Stimulated activated CD4-positive, alpha-beta T cell treated with anti-CD3 and anti-CD28 coated beads, TNF-alpha, amount 100 ng/mL, for 24 hours (primary cell): ENCODE measurements around the gene PLXDC1.
"Not testable (repeated sequence)": the region's sequence is repeated elsewhere in the genome, so short reads cannot be mapped to it uniquely, and the experiment has no call there.

Experiments
- DNase-seq, 3 experiments: peaks; one replicate each; pipeline ENCODE4 v3.0.0-alpha.2; 2020; ENCODE audit warnings: low read depth in 3 of 3

Gene PLXDC1

DNA sequence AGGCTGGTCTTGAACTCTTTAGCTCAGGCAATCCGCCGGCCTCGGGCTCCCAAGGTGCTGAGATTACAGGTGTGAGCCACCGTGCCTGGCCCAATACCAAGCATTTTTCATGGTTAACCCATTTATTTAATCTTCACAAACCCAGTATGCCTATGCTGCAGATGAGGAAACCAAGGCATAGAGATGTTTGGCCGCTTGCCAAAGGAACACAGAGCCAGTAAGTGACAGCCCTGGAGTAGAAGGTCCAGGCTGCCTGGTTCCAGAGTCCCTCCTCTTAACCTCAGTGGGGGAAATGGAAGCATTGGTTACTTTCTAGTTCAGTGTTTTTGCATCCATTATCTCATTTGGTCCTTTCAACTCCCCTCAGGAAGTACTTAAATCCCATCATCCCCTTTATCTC lies 29.9 kb upstream of the PLXDC1 start:
- no peak for DNase-seq

- DNase-seq, result no peak
These were observed 27.1 kb upstream of the PLXDC1 start for GRCh38 chr17:39178536-39178935.

DNA sequence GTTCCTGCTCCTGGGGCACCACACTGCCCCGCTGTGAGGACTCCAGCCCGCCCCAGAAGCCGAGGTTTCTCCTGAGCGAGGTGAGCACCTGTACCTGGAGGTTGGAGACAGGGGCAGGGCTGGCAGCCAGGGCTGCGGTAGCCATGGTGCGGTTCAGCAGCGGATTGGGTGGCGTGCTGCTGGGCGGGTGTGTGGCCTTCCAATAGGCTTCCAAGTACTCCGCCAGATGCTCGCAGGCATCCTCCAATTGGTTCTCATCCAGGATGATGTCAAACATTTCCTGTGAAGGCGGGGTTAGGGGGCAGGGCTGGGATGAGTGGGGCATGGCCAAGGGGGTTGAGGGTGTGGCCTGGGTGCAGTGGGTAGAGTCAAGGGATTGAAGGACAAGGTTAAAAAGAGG lies 25.8 kb upstream of the PLXDC1 start:
- no peak for DNase-seq

- no peak for DNase-seq
These were observed 24.3 kb upstream of the PLXDC1 start for GRCh38 chr17:39175695-39176093.

- peak; percentile 55 to 73 (median 57) for DNase-seq
These were observed 23.7 kb upstream of the PLXDC1 start for GRCh38 chr17:39174920-39175694.

- DNase-seq, result no peak
These were observed 22.3 kb upstream of the PLXDC1 start for GRCh38 chr17:39173526-39174274.

GRCh38 chr17:39173080-39173479 lies 21.6 kb upstream of the PLXDC1 start:
- DNase-seq, result no peak

- no peak for DNase-seq
These were observed 20.5 kb upstream of the PLXDC1 start for GRCh38 chr17:39171933-39172332.

DNA sequence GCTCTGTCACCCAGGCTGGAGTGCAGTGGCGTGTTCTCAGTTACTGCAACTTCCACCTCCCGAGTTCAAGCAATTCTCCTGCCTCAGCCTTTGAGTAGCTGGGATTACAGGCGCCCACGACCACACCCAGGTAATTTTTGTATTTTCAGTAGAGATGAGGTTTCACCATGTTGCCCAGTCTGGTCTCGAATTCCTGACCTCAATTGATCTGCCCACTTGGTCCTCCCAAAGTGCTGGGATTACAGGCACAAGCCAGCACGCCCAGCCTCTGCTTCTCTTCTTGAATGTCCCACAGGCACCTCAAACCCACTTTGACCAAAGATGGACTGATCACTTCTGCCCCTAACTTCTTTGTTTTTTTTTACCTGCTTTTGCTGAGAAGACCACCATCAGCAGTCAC lies 19.1 kb upstream of the PLXDC1 start:
- no peak for DNase-seq

DNA sequence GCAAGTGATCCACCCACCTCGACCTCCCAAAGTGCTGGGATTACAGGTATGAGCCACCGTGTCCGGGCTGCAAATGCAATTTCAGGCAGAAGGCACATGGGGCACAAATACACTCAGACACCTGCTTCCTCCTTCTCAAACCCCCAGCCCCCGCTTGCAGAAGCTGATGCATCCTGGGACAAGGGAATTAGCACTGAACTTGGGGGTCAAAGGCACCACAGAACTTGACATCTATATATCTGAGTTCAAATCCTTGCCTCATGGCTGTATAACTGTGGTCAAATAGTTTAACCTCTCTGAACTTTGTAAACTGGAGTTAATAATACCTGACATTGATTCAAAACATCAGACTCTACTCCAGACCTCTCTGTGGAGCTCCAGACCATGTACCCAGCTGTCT lies 18.7 kb upstream of the PLXDC1 start:
- DNase-seq, result no peak

DNA sequence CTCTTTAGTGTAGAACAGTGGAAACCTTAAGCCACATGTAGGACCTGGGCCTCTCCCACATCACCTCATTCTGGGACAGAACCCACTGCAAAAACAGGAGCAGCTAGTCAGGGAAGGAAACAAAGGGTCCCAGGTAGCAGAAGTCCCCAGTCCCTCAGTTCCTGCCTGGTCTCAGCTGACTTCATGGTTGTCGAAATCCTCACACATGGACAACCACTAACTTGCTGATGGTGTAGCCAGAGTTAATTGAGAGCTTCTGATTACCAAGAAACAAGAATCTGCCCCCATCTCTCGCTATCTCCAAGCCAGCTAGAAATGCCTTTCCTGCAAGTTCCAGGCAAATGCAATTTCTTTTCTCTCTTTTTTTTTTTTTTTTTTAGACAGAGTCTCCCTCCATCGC lies 18.1 kb upstream of the PLXDC1 start:
- no peak for DNase-seq

DNA sequence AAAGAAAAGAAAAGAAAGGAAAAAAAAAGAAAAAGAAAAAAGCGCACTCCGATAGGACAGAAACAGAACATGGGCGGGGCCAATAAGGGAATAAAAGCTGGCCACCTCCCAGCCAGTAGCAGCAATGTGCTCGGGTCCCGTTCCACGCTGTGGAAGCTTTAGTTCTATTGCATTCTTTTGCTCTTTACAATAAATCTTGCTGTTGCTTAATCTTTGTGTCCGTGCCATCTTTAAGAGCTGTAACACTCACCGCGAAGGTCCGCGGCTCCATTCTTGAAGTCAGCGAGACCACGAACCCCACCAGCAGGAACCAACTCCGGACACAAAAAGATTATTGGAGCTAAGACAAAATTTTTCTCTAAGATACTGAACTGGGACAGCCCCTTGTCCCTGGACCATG lies 17.7 kb upstream of the PLXDC1 start:
- no peak for DNase-seq

- DNase-seq, result not testable (repeated sequence)
These were observed 17.1 kb upstream of the PLXDC1 start for GRCh38 chr17:39168503-39168902.

DNA sequence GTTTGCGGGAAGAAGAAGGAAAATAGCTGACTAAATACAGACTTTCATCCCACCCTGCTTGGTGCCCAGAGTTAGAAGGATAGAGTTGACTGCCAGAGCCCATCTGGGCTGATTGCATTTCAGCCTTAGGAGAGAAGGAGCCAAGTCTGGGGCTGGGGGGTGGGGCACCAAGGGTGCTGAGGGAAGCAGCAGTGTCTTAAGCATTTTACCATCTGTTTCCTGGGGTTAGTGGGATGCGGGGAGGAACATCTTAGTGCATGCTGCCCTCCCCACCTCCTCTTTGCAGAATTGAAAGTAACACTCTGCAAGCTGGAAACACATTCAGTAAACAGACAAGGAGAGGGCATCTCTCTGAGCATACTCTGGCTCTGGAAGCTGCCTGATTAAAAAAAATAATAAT lies 16.0 kb upstream of the PLXDC1 start:
- DNase-seq, result no peak

GRCh38 chr17:39166437-39167335 lies 15.2 kb upstream of the PLXDC1 start:
- no peak for DNase-seq

GRCh38 chr17:39165841-39166349 lies 14.5 kb upstream of the PLXDC1 start, which contains the start of gene ARL5C:
Gene ARL5C (minus strand): TSS chr17:39166161. CDS start chr17:39165760, 401 bp downstream.
- DNase-seq, result no peak

GRCh38 chr17:39165178-39165840 lies 13.9 kb upstream of the PLXDC1 start:
- no peak for DNase-seq

- DNase-seq, result peak; percentile 44 to 76 (median 65)
These were observed 13.3 kb upstream of the PLXDC1 start for GRCh38 chr17:39164675-39165143.

GRCh38 chr17:39161962-39162361 lies 10.5 kb upstream of the PLXDC1 start:
- no peak for DNase-seq

DNA sequence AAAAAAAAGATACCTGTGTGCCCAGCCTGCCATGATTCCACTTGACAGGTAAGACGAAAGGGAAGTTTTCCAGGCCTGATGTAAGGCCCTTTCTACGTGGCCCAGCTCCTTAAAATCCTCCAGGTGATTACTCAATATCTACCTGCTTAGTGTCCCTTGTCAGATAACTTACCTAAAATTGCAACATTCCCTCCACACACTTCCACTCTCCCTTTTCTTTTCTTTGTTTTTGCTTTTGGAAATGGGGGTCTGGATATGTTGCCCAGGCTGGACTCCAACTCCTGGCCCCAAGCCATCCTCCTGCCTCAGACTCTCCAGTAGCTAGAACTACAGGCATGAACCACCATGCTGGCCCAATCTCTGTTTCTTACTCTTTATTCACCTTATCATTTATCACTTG lies 7.2 kb upstream of the PLXDC1 start:
- no peak for DNase-seq

DNA sequence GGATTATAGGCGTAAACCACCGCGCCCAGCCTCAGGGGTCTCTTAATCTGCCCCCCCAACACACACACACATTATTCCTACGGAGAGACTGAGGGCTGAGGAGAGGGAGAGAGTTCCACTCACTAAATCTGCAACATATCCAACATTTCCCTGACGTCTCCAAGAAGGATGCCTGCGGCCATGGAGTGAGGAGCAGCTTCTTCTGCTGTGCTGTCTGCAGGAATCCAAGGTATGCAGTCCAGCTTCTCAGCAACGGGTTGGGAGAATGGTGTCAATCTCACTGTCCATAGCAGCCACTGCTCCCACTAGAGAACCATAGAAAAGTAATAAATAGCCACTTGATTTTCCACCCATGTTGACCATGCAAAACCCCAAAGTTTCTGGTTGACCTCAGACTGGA lies 5.1 kb upstream of the PLXDC1 start:
- no peak for DNase-seq
